Gastroesophageal sphincter (tissue), 3 donors: Measurements from ENCODE around the gene PPIB.

Experiments
- CTCF ChIP-seq, 4 experiments: fragments of 200-600 bp in 2 of 4; fragments of 450-650 bp in 2 of 4; sonication (generic) in 1 of 4; IDR thresholded peaks; one replicate each; pipeline ENCODE4 v1.5.1; 2017 to 2019; ENCODE audit warnings: antibody characterized with exemption in 4 of 4, mild to moderate bottlenecking in 2 of 4, moderate library complexity in 2 of 4
- POLR2A ChIP-seq, 2 donors: fragments of 450-650 bp; IDR thresholded peaks; one replicate each; pipeline ENCODE4 v1.6.1; 2017; ENCODE audit warnings: antibody characterized with exemption in 2 of 2, mild to moderate bottlenecking in 2 of 2, moderate library complexity in 1 of 2

- no peak for TF ChIP-seq POLR2A (IDR thresholded peaks at IDR 0.05)
- no peak for TF ChIP-seq CTCF (IDR thresholded peaks at IDR 0.05)
Observed at GRCh38 chr15:64130159-64130558, 32.7 kb downstream of the PPIB start.
